ENCODE data around the gene SAFB2.

Gene SAFB2

GRCh38 chr19:5607318-5608275 lies 15.0 kb downstream of the SAFB2 start:
- no peak for DNase-seq (ENCODE audit: low read depth)

- no peak for DNase-seq (ENCODE audit: low read depth)
These were observed 17.2 kb downstream of the SAFB2 start for GRCh38 chr19:5605362-5605761.

GRCh38 chr19:5603626-5604025 lies 18.9 kb downstream of the SAFB2 start:
- DNase-seq (ENCODE audit: low read depth): no peak

GRCh38 chr19:5600797-5601196 lies 21.8 kb downstream of the SAFB2 start:
- DNase-seq (ENCODE audit: low read depth): no peak

- no peak for DNase-seq (ENCODE audit: low read depth)
These were observed 26.8 kb downstream of the SAFB2 start for GRCh38 chr19:5595745-5596144.

- no peak for DNase-seq (ENCODE audit: low read depth)
These were observed 27.4 kb downstream of the SAFB2 start for GRCh38 chr19:5595129-5595528.

GRCh38 chr19:5594521-5594950 lies 28.0 kb downstream of the SAFB2 start:
- DNase-seq (ENCODE audit: low read depth): no peak

GRCh38 chr19:5593343-5594255 lies 29.0 kb downstream of the SAFB2 start:
- no peak for DNase-seq (ENCODE audit: low read depth)

- no peak for DNase-seq (ENCODE audit: low read depth)
These were observed 29.8 kb downstream of the SAFB2 start for GRCh38 chr19:5592531-5593342.

- DNase-seq (ENCODE audit: low read depth): no peak
These were observed 31.1 kb downstream of the SAFB2 start for GRCh38 chr19:5591476-5591875.

- no peak for DNase-seq (ENCODE audit: low read depth)
These were observed 31.8 kb downstream of the SAFB2 start for GRCh38 chr19:5590865-5591154.

GRCh38 chr19:5590151-5590864 lies 32.3 kb downstream of the SAFB2 start:
- DNase-seq (ENCODE audit: low read depth): no peak

- DNase-seq (ENCODE audit: low read depth): no peak
These were observed 33.5 kb downstream of the SAFB2 start for GRCh38 chr19:5588906-5589676.

GRCh38 chr19:5588441-5588840 lies 34.1 kb downstream of the SAFB2 start:
- no peak for DNase-seq (ENCODE audit: low read depth)

- no peak for DNase-seq (ENCODE audit: low read depth)
These were observed 34.9 kb downstream of the SAFB2 start for GRCh38 chr19:5587661-5588060.

GRCh38 chr19:5587071-5587455 lies 35.5 kb downstream of the SAFB2 start:
- DNase-seq (ENCODE audit: low read depth): no peak

GRCh38 chr19:5586300-5587070 lies 36.1 kb downstream of the SAFB2 start:
- no peak for DNase-seq (ENCODE audit: low read depth)

- DNase-seq (ENCODE audit: low read depth): peak; percentile 33
These were observed 36.9 kb downstream of the SAFB2 start for GRCh38 chr19:5585461-5586299.

GRCh38 chr19:5580161-5580571 lies 42.4 kb downstream of the SAFB2 start:
- no peak for DNase-seq (ENCODE audit: low read depth)
